HG02943 (cell line): ENCODE results near the gene PRM1.
A peak's percentile ranks its signal among the peaks of the same experiment; 100 is the strongest.

Experiments used
- ATAC-seq: cut with Tn5 transposase; IDR thresholded peaks from one replicate; pipeline ENCODE4 v1.9.1; 2021; ENCODE audit warnings: mild to moderate bottlenecking, low read depth, moderate library complexity; ENCODE audit not compliant: unreplicated experiment

PRM1 gene

DNA sequence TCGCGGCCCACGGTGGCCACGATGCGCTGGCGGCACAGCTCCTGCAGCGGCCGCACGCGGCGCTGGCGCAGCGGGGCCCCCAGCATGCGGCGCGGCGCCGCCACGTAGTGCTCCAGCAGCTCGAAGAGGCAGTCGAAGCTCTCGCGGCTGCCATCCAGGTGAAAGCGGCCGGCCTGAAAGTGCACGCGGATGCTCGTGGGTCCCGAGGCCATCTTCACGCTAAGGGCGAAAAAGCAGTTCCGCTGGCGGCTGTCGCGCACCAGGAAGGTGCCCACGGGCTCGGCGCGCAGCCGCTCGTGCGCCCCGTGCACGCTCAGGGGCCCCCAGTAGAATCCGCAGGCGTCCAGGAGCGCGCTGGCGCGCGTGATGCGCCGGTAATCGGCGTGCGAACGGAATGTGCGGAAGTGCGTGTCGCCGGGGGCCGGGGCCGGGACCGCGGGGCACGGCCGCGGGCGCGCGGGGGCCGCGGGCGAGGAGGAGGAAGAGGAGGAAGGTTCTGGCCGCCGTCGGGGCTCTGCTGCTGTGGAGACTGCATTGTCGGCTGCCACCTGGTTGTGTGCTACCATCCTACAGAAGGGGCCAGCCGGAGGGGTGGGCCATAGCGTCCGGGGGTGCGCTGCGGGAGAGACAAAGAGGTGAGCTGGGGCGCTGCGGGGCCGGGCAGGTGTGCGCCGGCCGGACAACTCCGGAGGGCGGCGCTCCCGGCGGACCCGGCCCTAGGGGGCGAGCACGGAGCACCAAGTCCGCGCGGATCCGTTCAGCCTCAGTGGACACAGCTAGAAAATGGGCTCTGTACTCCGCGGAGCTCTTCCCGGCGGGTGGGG lies 26.0 kb downstream of the PRM1 start:
- ATAC-seq, result peak; percentile 20

GRCh38 chr16:11253995-11254912 lies 26.9 kb downstream of the PRM1 start:
- ATAC-seq, result no peak

- ATAC-seq, result no peak
These were observed 27.8 kb downstream of the PRM1 start for GRCh38 chr16:11253009-11253994.

DNA sequence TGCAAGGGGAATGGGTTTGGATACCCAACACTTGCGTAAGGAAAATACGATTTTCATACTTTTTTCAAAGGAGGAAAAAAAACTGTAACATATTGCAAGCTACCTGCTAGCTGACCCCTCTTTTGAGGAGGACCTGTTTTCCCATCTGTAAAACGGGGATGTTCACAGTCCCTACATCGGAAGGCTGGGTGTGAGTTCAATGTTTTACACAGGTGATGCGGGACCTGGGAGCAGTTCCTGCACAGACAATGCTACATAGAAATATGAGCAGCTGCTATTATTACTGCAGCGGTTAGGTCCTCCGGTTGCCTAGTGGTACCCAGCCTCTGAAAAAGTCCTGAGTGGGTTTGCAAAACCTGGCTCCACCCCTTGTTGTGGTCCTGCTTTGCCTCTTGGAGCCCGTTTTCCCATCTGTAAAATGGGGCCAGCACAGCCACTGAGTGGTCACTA lies 28.6 kb downstream of the PRM1 start:
- ATAC-seq, result no peak

DNA sequence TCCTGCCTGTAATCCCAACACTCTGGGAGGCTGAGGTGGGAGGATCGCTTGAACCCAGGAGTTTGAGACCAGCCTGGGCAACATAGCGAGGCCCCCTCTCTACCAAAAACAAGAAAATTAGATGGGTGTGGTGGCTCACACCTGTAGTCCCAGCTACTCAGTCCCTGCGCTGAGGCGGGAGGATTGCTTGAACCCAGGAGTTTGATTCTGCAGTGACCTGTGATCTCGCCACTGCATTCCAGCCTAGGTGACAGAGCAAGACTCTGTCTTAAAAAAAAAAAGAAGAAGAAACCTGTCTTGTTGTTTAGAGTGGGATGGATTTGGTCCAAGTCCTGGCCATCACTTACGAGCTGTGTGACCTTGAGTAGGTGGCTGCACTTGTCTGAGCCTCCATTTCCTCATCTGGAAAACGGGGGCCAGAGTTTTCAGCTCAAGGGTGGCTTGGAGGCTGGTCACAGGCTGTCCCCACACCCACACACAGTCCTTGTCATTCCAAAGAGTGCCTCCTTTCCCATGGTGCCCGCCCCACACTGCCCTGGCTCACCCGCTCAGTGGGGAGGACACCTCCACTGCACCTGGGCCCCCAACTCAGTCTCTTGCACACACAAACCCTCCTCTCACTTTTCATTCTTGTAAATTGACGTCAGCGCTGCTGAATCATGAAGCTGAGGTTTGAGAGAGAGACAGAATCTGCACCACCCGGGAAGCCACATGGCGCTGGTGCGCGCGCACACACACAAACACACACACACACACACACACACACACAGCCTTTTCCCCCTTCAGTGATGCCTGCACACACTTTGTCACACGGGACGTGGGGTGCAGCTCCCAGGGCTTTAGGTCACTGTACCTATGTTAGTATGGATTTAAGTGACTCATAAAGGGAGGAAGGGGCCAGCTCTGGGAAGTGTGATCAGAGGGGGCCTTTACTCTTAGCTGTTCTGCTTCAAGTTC lies 29.3 kb downstream of the PRM1 start:
- ATAC-seq, result no peak

DNA sequence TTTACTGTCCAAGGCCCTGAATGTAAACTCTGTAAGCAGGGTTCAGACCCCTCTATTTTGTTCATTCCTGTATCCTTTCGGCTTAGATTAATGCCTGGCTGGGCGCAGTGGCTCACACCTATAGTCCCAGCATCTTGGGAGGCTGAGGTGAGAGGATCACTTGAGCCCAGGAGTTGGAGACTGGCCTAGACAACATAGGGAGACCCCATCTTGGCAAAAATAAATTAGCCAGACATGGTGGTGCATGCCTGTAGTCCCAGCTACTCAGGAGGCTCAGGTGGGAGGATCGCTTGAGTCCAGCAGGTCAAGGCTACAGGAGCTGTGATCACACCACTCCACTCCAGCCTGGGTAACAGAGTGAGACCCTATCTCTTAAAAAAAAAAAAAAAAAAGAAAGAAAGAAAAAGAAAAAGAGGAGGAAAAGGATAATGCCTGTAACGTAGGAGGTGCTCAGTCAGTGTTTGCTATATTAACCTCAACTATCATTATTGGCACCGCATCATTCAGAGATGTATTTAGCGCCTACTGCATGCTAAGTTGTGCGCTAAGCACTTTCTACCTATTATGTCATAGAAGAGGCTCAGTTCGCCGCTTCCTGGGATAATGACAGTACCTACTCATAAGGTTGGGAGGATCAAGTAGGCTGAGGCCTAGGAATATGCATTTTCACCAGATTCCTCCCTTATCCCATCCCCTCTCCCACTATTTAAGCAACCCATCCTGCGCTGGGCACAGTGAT lies 30.2 kb downstream of the PRM1 start:
- ATAC-seq, result no peak

DNA sequence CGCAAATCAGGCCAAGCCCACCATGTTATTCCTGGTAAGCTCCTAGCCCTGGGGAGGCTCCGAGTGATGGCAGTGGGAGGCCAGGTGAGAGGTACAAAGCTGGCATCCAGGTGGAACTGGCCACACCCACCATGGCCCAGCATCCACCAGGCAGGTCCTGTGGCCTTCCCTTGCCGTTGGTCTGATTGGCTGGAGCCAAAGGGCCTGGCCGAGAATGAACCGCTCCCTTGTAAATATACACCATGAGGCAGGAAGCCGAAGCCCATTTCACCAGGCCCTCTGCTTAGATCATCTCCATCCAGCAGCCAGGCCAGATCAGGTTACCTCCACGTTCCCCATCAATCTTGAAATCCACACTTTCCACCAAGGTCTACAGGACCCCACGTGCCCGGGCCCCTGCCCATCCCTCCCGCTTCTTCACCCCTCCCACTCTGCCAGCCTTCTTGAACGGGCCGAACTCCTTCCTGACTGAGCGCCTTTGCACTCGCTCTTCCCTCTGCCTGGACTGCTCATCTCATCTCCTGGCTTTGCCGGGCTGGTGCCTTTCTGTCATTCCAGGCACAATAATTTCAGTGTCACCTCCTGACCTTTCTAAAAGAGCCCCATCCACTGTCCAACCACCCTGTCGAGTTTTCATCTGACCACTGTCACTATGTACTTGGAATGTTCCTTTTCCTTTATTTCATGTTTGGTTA lies 30.9 kb downstream of the PRM1 start:
- no peak for ATAC-seq

- no peak for ATAC-seq
These were observed 31.7 kb downstream of the PRM1 start for GRCh38 chr16:11249233-11250061.

DNA sequence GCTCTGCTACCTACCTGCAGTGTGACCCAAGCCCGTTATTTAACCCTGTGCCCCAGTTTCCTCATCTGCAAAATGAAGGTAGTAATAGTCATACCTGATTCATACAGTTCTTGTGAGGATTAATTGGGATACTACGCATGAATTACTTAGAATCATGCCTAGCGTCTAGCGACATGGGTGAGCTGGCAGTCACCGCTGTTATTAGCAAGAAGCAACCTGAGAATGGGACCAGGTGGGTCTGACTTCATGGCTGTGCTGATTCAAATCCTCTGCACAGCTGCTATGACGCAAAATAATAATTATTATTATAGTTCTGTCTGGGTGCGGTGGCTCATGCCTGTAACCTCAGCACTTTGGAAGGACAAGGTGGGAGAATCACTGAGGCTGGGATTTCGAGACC lies 33.0 kb downstream of the PRM1 start:
- no peak for ATAC-seq

GRCh38 chr16:11245988-11246387 lies 35.1 kb downstream of the PRM1 start:
- no peak for ATAC-seq

GRCh38 chr16:11245222-11245737 lies 35.9 kb downstream of the PRM1 start:
- no peak for ATAC-seq

DNA sequence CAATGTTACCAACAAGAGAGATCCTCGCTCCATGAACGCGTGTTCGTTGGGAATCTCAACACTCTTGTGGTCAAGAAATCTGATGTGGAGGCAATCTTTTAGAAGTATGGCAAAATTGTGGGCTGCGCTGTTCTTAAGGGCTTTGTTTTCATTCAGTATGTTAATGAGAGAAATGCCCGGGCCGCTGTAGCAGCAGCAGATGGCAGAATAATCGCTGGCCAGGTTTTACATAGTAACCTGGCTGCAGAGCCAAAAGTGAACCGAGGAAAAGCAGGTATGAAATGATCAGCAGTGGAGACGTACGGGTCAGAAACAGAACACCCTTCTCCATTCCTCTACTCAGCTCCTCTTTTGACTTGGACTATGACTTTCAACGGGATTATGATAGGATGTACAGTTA lies 38.5 kb downstream of the PRM1 start:
- ATAC-seq, result no peak

- ATAC-seq, result no peak
These were observed 39.5 kb downstream of the PRM1 start for GRCh38 chr16:11241480-11242204.

DNA sequence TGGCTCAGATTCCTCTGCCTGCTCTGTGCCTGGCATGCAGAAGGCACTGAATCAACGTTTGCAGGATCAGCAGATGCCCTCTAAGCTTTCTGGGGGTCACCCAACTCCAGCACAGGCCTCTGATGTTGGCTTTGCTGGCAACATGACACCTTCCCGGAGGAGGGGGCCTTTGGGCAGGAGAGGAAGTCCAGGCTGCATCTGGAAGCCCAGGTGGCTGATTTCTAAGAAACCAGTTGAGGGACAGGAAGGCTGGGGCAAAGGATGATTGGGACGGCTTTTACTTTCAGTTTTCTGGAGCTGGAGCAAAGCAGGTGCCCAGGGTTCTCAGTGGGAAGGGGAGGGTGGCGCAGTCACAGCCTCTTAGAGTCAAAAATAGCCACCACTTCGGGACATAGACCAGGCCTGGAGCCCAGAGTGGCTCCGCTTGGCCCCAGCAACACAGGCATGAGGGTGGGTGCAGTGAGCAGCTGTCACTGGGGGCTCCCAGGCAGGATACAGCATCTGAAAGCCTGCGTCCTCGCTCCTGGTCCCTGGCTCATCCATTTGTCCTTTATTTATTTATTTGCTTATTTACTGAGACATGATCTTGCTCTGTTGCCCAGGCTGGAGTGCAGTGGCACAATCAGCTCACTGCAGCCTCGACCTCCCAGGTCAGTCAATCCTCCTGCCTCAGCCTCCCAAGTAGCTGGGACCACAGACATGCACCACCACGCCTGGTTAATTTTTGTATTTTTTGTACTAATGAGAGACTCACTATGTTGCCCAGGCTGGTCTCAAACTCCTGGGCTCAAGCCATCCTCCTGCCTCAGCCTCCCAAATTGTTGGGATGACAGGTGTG lies 40.3 kb downstream of the PRM1 start:
- ATAC-seq, result no peak
